Liver (tissue), 9 donors: Measurements from ENCODE around the gene RAB13. TPM values are rescaled to one million over a fixed set of nuclear protein-coding genes. Genes with fewer than 3 reads are reported as not detected.
A peak's percentile ranks its signal among the peaks of the same experiment; 100 is the strongest.

Experiments used
- DNase-seq: peaks from one replicate; pipeline ENCODE4 v3.0.0-alpha.2; 2017; ENCODE audit warnings: low spot score
- H3K27ac ChIP-seq, 2 donors: one replicate each; pipeline ENCODE4 v1.7.0; 2013; ENCODE audit warnings: inconsistent platforms in 2 of 2, low read length in 2 of 2, control low read depth in 1 of 2, low read depth in 1 of 2, mild to moderate bottlenecking in 1 of 2
- H3K27me3 ChIP-seq, 4 donors: one replicate each; pipeline versions ENCODE4 v1.6.1 to v1.7.0; 2013; ENCODE audit warnings: low read length in 3 of 4, inconsistent platforms in 1 of 4, mild to moderate bottlenecking in 1 of 4, moderate library complexity in 1 of 4; ENCODE audit not compliant: control insufficient read depth in 4 of 4, insufficient read depth in 4 of 4
- H3K36me3 ChIP-seq, 4 donors: one replicate each; pipeline versions ENCODE4 v1.6.1 to v1.7.0; 2013; ENCODE audit warnings: low read length in 3 of 4, mild to moderate bottlenecking in 3 of 4, low read depth in 1 of 4, moderate library complexity in 1 of 4; ENCODE audit not compliant: control insufficient read depth in 4 of 4, insufficient read depth in 3 of 4
- H3K4me1 ChIP-seq, 4 donors: one replicate each; pipeline versions ENCODE4 v1.6.1 to v1.7.0; 2013; ENCODE audit warnings: low read length in 3 of 4, mild to moderate bottlenecking in 3 of 4, moderate library complexity in 1 of 4; ENCODE audit not compliant: control insufficient read depth in 4 of 4, insufficient read depth in 4 of 4
- H3K4me3 ChIP-seq, 3 donors: one replicate each; pipeline versions ENCODE4 v1.6.1 to v1.7.0; 2013; ENCODE audit warnings: low read length in 3 of 3, control low read depth in 1 of 3, low read depth in 1 of 3, mild to moderate bottlenecking in 1 of 3
- H3K9ac ChIP-seq, 2 donors: one replicate each; pipeline ENCODE4 v1.7.0; 2013; ENCODE audit warnings: low read length in 2 of 2, mild to moderate bottlenecking in 2 of 2, moderate library complexity in 2 of 2, control low read depth in 1 of 2, low read depth in 1 of 2
- H3K9me3 ChIP-seq, 4 donors: one replicate each; pipeline versions ENCODE4 v1.6.1 to v1.7.0; 2013; ENCODE audit warnings: low read length in 3 of 4; ENCODE audit not compliant: control insufficient read depth in 4 of 4
- EGR1 ChIP-seq, 2 donors: IDR thresholded peaks; 2 replicates each; pipeline ENCODE4 v1.6.1; 2016 to 2018; ENCODE audit warnings: antibody characterized with exemption in 2 of 2, low read depth in 2 of 2
- GABPA ChIP-seq, 2 donors: IDR thresholded peaks in 1 of 2; conservative IDR thresholded peaks in 1 of 2; 2 replicates each; pipeline ENCODE4 v1.6.1; 2016; ENCODE audit warnings: antibody characterized with exemption in 2 of 2, mild to moderate bottlenecking in 1 of 2, moderate library complexity in 1 of 2
- HNF4G ChIP-seq: IDR thresholded peaks from 2 replicates; pipeline ENCODE4 v1.6.1; 2016; ENCODE audit warnings: antibody characterized with exemption
- JUND ChIP-seq, 2 donors: IDR thresholded peaks; 2 replicates each; pipeline ENCODE4 v1.6.1; 2016; ENCODE audit warnings: antibody characterized with exemption in 2 of 2
- SP1 ChIP-seq: IDR thresholded peaks from 2 replicates; pipeline ENCODE4 v1.6.1; 2018; ENCODE audit warnings: antibody characterized with exemption, mild to moderate bottlenecking
- TAF1 ChIP-seq: conservative IDR thresholded peaks from 2 replicates; pipeline ENCODE4 v1.6.1; 2016; ENCODE audit warnings: antibody characterized with exemption, mild to moderate bottlenecking
- YY1 ChIP-seq: IDR thresholded peaks from 2 replicates; pipeline ENCODE4 v1.6.1; 2016; ENCODE audit warnings: antibody characterized with exemption, mild to moderate bottlenecking
- WGBS: extraction: QIAGEN DNeasy Blood & Tissue Kit; methylation state at CpG from one replicate; pipeline ENCODE4 v1.1.7; 2013; 5-methylcytosine and 5-hydroxymethylcytosine counted together
- polyA plus RNA-seq, 2 donors: library from polyadenylated mRNA; stranded (reverse) in 1 of 2; unstranded in 1 of 2; fragments of 200-250 nt in 1 of 2; fragments of >200 nt in 1 of 2; fragmentation: Nextera tagmentation in 1 of 2; extraction: Ambion mirVana in 1 of 2; gene quantifications; one replicate each; pipeline versions ENCODE4 v1.2.1 to v1.2.3, GENCODE V29; 2013 to 2015
- total RNA-seq, 2 donors: library from RNA; depleted of rRNA; stranded (reverse); fragments of >200 nt; gene quantifications; one replicate each; pipeline ENCODE4 v1.2.3, GENCODE V29; 2014
- TF ChIP-seq, protein P1 (sequence below): IDR thresholded peaks from 2 replicates; pipeline ENCODE4 v1.6.1; 2016; ENCODE audit warnings: antibody characterized with exemption
- TF ChIP-seq, protein P2 (sequence below): IDR thresholded peaks from 2 replicates; pipeline ENCODE4 v1.6.1; 2016; ENCODE audit warnings: antibody characterized with exemption
- TF ChIP-seq, protein P3 (sequence below): fragments of 150-350 bp; IDR thresholded peaks from 2 replicates; pipeline ENCODE4 v1.5.1; 2017; ENCODE audit warnings: improper control_type of control experiment, low read depth, low read length; ENCODE audit not compliant: missing input control
- donor health status: healthy.
- donor health status: healthy.
- donor health status: healthy.
- donor health status: healthy.
- donor health status: healthy.

The RAB13 gene
- total and polyA plus RNA-seq, 4 donors, result 18.0 to 72.9 (median 32.5) TPM

DNA sequence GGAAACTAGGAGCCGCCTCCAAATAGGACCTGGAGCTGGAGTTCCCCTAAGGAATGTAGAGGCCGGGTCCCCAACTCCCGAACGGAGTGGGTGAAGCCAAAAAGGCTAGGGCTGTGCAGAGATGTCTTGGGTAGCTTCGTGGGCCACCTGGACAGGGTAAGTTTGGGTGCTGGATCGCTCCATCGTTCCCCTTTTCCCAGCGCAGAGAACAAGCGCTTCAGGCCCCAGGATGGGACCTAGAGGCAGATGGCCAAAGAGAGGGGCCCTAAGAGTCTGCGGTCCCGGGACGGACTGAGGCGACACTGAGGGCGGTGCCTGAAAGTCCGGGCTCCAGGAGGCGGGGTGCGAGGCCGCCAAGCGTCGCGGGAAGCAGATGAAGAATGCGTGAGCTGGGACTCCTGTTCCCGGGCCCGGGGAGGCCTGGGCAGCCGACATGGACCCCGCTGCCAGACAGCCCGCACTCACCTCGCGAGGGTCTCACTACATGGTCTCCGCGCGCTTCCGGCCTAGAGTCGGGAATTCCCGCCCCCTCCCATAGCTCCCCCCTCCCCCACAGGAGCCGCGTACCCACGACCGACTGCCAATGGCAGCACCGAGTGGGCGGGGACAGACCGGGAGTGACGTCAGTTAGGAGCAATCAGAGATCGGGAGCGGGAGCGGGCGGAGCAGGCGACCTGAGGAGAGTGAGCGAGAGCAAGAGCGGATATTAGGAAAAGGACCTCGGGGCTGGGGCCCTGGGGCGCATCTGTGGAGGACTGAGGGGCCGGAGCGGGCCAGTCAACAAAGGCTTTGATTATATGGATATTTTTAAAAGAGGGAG, 22.9 kb downstream of the RAB13 start, which contains the start of gene SLC39A1:
Gene SLC39A1, minus strand, starts transcription at position 508 of the 820 bp plus-strand sequence. CDS start 822 bp downstream, outside the sequence.
- TF ChIP-seq, protein P1, sequence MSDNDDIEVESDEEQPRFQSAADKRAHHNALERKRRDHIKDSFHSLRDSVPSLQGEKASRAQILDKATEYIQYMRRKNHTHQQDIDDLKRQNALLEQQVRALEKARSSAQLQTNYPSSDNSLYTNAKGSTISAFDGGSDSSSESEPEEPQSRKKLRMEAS, result no peak
- TF ChIP-seq JUND (IDR thresholded peaks at IDR 0.05) (peak; percentile 46 to 49), SP1 (peak; percentile 75), GABPA (IDR thresholded peaks at IDR 0.05 in 1 of 2, conservative IDR thresholded peaks at IDR 0.05 in 1 of 2) (peak in 1 of 2 donors; percentile 29), EGR1 (IDR thresholded peaks at IDR 0.05; ENCODE audit: low read depth in 2 of 2) (no peak), YY1 (peak; percentile 66), TAF1 (peak; percentile 65)
- TF ChIP-seq, protein P2, sequence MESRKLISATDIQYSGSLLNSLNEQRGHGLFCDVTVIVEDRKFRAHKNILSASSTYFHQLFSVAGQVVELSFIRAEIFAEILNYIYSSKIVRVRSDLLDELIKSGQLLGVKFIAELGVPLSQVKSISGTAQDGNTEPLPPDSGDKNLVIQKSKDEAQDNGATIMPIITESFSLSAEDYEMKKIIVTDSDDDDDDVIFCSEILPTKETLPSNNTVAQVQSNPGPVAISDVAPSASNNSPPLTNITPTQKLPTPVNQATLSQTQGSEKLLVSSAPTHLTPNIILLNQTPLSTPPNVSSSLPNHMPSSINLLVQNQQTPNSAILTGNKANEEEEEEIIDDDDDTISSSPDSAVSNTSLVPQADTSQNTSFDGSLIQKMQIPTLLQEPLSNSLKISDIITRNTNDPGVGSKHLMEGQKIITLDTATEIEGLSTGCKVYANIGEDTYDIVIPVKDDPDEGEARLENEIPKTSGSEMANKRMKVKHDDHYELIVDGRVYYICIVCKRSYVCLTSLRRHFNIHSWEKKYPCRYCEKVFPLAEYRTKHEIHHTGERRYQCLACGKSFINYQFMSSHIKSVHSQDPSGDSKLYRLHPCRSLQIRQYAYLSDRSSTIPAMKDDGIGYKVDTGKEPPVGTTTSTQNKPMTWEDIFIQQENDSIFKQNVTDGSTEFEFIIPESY, result peak; percentile 73
- TF ChIP-seq, protein P3, sequence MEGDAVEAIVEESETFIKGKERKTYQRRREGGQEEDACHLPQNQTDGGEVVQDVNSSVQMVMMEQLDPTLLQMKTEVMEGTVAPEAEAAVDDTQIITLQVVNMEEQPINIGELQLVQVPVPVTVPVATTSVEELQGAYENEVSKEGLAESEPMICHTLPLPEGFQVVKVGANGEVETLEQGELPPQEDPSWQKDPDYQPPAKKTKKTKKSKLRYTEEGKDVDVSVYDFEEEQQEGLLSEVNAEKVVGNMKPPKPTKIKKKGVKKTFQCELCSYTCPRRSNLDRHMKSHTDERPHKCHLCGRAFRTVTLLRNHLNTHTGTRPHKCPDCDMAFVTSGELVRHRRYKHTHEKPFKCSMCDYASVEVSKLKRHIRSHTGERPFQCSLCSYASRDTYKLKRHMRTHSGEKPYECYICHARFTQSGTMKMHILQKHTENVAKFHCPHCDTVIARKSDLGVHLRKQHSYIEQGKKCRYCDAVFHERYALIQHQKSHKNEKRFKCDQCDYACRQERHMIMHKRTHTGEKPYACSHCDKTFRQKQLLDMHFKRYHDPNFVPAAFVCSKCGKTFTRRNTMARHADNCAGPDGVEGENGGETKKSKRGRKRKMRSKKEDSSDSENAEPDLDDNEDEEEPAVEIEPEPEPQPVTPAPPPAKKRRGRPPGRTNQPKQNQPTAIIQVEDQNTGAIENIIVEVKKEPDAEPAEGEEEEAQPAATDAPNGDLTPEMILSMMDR, result no peak
- Histone ChIP-seq H3K27me3 (no peaks in the 10 kb centered on the region), H3K27ac (peak within 1 kb of the TSS; percentile 94 to 95), H3K4me3 (peak within 1 kb of the TSS; percentile 69 to 81 (median 75)), H3K4me1 (peaks cover 7 to 46% (median 35%) of the 10 kb centered on the region in 4 donors), H3K9me3 (no peaks in the 10 kb centered on the region), H3K9ac (peak within 1 kb of the TSS; percentile 77 to 78), H3K36me3 (peaks cover 0 to 8% (median 1%) of the 10 kb centered on the region in 4 donors)
- under 1% methylated on average over 54 of the region's 54 CpGs for WGBS
- DNase-seq, result peak; percentile 99

DNA sequence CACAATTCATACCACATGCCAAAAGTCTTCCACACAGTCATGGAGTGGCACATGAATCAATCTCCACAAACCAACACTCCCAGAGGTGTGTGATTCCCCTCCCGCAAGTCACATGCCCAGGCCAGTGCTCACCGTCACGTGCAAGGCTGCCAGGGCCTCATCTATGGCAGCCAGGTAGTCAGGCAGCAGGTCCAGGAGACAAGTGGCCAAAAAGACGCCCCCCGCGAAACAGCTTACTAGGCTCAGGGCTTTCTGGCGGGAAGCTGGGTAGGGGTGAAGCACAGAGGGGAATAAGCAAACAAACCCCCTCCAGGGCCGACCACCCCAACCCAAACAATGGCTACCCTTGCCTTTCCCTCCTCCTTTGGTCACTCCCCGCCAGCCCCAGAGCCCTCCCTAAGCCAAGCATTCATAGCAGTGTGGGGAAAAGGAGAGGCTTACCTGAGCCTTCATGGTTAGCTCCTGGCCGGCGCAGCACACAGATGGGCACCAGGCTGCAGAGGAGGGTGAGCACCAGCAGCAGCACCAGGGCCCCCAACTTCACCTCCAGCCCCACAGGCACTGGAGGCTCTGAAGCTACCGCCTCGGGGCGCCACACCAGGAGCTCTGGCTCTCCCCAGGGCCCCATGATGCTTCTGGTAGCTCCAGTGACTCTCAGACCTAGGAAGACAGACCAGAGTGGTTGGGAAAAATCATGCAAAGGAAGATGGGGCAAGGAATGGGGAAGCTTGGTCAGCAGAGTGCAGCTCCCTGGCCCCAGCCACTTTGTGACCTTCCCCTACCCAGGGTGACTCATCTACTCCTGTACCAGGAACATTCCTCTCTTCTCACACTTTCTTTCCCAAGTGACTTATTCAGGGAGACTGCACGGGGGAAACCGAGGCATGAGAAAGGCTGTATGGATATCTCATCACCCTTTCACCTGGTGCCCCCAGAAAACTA, 23.8 kb downstream of the RAB13 start:
- no peak for DNase-seq
- peak overlapping the region; percentile 94 to 95 for H3K27ac ChIP-seq
- no peaks in the 10 kb centered on the region for H3K9me3 ChIP-seq
- H3K4me1 ChIP-seq, result peaks cover 7 to 44% (median 35%) of the 10 kb centered on the region in 4 donors
- no peaks in the 10 kb centered on the region for H3K27me3 ChIP-seq
- H3K36me3 ChIP-seq, result peaks cover 0 to 8% (median 1%) of the 10 kb centered on the region in 4 donors
- peak overlapping the region; percentile 45 to 71 (median 69) for H3K4me3 ChIP-seq
- peak overlapping the region; percentile 77 to 78 for H3K9ac ChIP-seq
- 62% methylated on average over 16 of the region's 16 CpGs for WGBS
- peak in 1 of 2 donors; percentile 72 for TF ChIP-seq JUND (IDR thresholded peaks at IDR 0.05)
- TF ChIP-seq EGR1 (IDR thresholded peaks at IDR 0.05; ENCODE audit: low read depth in 2 of 2), result no peak
- TF ChIP-seq HNF4G, result no peak
- TF ChIP-seq, protein P2, result no peak
